Fibroblast of lung (primary cell): ENCODE measurements around the gene DOK4. TPM values are rescaled to one million over a fixed set of nuclear protein-coding genes. Genes with fewer than 3 reads are reported as not detected.
A peak's percentile ranks its signal among the peaks of the same experiment; 100 is the strongest.

Source experiments
- DNase-seq, 2 donors: peaks; one replicate each; pipeline versions ENCODE4 v3.0.0 to v3.0.0-alpha.2; 2010; ENCODE audit warnings: low read depth in 2 of 2
- H2AFZ ChIP-seq: 2 replicates; pipeline ENCODE4 v1.5.1; 2012; ENCODE audit warnings: low read length, control low read depth, inconsistent platforms
- H3K27ac ChIP-seq: 2 replicates; pipeline ENCODE4 v1.5.1; 2011; ENCODE audit warnings: low read length, control low read depth; ENCODE audit not compliant: insufficient read depth
- H3K27me3 ChIP-seq: 2 replicates; pipeline ENCODE4 v1.5.1; 2011; ENCODE audit warnings: mild to moderate bottlenecking, low read length; ENCODE audit not compliant: control insufficient read depth, insufficient read depth
- H3K36me3 ChIP-seq: 2 replicates; pipeline ENCODE4 v1.5.1; 2011; ENCODE audit warnings: low read length; ENCODE audit not compliant: control insufficient read depth, insufficient read depth
- H3K4me1 ChIP-seq: 2 replicates; pipeline ENCODE4 v1.5.1; 2011; ENCODE audit warnings: low read length; ENCODE audit not compliant: control insufficient read depth, insufficient read depth; ENCODE audit errors: extremely low read depth
- H3K4me2 ChIP-seq: 2 replicates; pipeline ENCODE4 v1.5.1; 2011; ENCODE audit warnings: low read length, control low read depth; ENCODE audit not compliant: insufficient read depth; ENCODE audit errors: extremely low read depth
- H3K4me3 ChIP-seq, 4 experiments: fragments of 200-600 bp in 1 of 4; sonication (generic) in 1 of 4; replicated peaks in 1 of 4; 2 replicates each; pipeline ENCODE4 v1.5.1; 2011 to 2016; ENCODE audit warnings: low read length in 4 of 4, low read depth in 3 of 4, mild to moderate bottlenecking in 3 of 4, control low read depth in 2 of 4, inconsistent platforms in 1 of 4, mixed read lengths in 1 of 4; ENCODE audit not compliant: insufficient read depth in 1 of 4; ENCODE audit errors: control extremely low read depth in 1 of 4
- H3K79me2 ChIP-seq: 2 replicates; pipeline ENCODE4 v1.5.1; 2012; ENCODE audit warnings: mild to moderate bottlenecking, low read length, inconsistent platforms; ENCODE audit not compliant: control insufficient read depth, insufficient read depth
- H3K9ac ChIP-seq: 2 replicates; pipeline ENCODE4 v1.5.1; 2011; ENCODE audit warnings: mild to moderate bottlenecking, low read length, control low read depth; ENCODE audit not compliant: insufficient read depth
- H3K9me3 ChIP-seq: 2 replicates; pipeline ENCODE4 v1.5.1; 2012; ENCODE audit warnings: low read depth, low read length; ENCODE audit not compliant: control insufficient read depth, insufficient read depth
- H4K20me1 ChIP-seq: 2 replicates; pipeline ENCODE4 v1.5.1; 2011; ENCODE audit warnings: low read length; ENCODE audit not compliant: control insufficient read depth, insufficient read depth; ENCODE audit errors: extremely low read depth
- EZH2 ChIP-seq: IDR thresholded peaks from 2 replicates; pipeline ENCODE4 v1.5.1; 2012; ENCODE audit warnings: low read length, control low read depth, mild to moderate bottlenecking; ENCODE audit errors: missing control alignments
- polyA plus RNA-seq, 2 donors: library from polyadenylated mRNA; depleted of rRNA in 1 of 2; stranded (reverse) in 1 of 2; unstranded in 1 of 2; fragments of >200 nt; gene quantifications; 2 replicates each; pipeline ENCODE4 v1.2.1, GENCODE V29; 2011 to 2012; ENCODE audit warnings: missing spikeins in 1 of 2
- total RNA-seq: library from RNA; depleted of rRNA; stranded (reverse); fragments of >200 nt; gene quantifications from 2 replicates; pipeline ENCODE4 v1.2.1, GENCODE V29; 2014
- TF ChIP-seq, protein P1 (sequence below), 2 donors: IDR thresholded peaks in 1 of 2; conservative IDR thresholded peaks in 1 of 2; 1 replicate in 1 of 2; 2 replicates in 1 of 2; pipeline ENCODE4 v1.5.1; 2011 to 2012; ENCODE audit warnings: low read length in 2 of 2, control low read depth in 1 of 2, inconsistent platforms in 1 of 2, low read depth in 1 of 2, mild to moderate bottlenecking in 1 of 2

The DOK4 gene
- total and polyA plus RNA-seq, 2 donors (not counting 1 experiment from before 2014, with no cell fraction given), result 12.6 to 15.0 TPM

DNA sequence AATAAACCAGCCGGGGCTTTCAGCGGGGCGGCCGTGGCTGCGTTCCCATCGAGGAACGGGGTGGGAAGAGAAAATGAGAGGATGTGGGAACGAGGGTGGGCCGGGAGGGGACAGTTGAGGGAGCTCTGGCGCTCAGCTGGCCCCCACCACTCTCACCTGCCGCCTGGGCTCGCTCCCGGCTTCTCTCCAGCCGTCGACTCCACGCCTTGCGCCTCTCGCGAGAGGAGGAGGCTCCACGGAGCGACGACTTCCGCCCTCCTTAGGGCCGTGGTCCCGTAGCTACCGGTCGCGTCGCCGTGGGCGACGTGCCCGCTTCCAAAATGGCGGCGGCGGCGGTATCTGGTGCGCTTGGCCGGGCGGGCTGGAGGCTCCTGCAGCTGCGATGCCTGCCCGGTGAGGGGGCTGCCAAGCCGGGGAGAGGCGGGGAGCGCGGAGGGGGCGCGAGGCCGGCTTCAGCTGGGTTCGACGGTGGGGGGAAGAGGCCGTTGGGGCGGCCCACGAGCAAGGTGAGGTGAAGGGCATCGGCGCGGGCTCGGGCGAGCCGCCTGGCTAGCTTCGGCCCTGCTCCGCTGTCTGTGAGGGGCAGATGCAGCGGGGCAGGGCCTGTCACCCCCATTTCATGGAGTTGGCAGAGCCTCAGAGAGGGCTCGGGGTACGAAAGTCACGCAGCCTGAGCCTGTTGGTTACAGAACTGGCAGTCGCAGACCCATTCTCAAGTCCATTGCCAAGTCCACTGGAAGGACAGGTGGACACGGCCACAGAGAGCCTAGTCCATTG, 38.9 kb downstream of the DOK4 start, which contains the start of the genes CIAPIN1 and COQ9:
Gene CIAPIN1 (minus strand): TSS at position 200 of the 777 bp plus-strand sequence. CDS start 6,457 bp downstream, outside the sequence.
Gene COQ9 (plus strand): TSS at position 294 of the 777 bp plus-strand sequence. CDS start 27 bp downstream, at position 321.
- peak within 1 kb of the TSS; percentile 91 to 96 (median 94) for H3K4me3 ChIP-seq
- H3K9ac ChIP-seq, result peak within 1 kb of the TSS; percentile 91
- peaks cover 3% of the 10 kb centered on the region for H3K36me3 ChIP-seq
- H3K9me3 ChIP-seq, result no peaks in the 10 kb centered on the region
- H3K4me1 ChIP-seq, result no peaks in the 10 kb centered on the region
- peak; percentile 89 to 91 for DNase-seq
- peak within 1 kb of the TSS; percentile 96 for H3K4me2 ChIP-seq
- H2AFZ ChIP-seq, result peak within 1 kb of the TSS; percentile 94
- H3K27ac ChIP-seq, result peak within 1 kb of the TSS; percentile 77
- no peak for TF ChIP-seq EZH2
- TF ChIP-seq, protein P1, sequence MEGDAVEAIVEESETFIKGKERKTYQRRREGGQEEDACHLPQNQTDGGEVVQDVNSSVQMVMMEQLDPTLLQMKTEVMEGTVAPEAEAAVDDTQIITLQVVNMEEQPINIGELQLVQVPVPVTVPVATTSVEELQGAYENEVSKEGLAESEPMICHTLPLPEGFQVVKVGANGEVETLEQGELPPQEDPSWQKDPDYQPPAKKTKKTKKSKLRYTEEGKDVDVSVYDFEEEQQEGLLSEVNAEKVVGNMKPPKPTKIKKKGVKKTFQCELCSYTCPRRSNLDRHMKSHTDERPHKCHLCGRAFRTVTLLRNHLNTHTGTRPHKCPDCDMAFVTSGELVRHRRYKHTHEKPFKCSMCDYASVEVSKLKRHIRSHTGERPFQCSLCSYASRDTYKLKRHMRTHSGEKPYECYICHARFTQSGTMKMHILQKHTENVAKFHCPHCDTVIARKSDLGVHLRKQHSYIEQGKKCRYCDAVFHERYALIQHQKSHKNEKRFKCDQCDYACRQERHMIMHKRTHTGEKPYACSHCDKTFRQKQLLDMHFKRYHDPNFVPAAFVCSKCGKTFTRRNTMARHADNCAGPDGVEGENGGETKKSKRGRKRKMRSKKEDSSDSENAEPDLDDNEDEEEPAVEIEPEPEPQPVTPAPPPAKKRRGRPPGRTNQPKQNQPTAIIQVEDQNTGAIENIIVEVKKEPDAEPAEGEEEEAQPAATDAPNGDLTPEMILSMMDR (conservative IDR thresholded peaks at IDR 0.05 in 1 of 2, IDR thresholded peaks at IDR 0.05 in 1 of 2; ENCODE audit: low read depth in 1 of 2, low read length in 2 of 2), result no peak
- peaks cover 44% of the 10 kb centered on the region for H3K79me2 ChIP-seq
- H3K27me3 ChIP-seq, result no peaks in the 10 kb centered on the region
- no peaks in the 10 kb centered on the region for H4K20me1 ChIP-seq

DNA sequence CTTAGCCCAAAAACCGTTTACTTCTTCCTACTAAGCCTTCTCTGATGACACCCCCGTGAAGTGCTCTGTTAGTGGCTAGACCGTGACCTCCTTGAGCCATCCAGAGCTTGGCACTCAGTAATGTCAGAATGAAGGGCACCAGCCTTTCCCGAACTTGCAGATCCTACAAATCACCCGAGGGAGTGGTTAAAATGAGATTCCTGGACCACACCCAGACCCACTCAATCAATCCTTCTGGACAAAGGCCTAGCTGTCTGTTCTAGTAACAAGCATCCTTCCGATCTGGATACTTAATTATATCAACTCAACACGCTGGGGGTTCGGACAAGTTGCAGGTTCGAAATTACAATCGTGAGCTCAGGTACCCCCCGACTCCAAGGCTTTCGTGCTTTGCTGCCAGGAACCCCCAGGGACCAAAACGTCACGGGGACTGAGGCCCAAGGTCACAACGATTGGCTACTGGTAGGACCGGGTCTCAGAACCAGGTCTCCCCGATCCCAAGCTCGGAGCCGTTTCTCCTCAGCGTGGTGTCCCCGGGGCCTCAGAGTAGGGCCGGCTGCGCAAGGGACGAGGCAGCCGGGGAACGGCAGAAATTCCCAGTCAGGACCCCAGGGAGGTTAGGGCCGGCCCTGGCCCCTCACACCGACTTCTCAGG, 39.6 kb downstream of the DOK4 start:
- H3K36me3 ChIP-seq, result no peaks in the 10 kb centered on the region
- DNase-seq, result peak; percentile 20 to 23

DNA sequence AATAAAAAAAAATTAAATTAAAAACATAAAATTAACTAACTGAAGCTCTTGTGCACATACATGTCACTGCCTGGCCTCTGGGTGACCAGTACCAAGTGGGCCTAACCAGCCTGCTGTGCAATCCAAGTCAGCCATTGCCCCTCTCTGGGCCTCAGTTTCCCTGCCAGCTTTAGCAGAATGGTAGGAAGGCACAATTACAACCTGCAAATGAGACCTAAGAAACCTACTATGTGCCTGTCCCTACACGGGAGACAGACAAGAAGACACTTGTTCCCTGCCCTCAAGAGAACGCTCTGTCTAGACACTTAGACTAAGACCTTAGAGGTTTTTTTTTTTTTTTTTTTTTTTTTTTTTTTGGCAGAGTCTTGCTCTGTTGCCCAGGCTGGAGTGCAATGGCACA, 40.8 kb downstream of the DOK4 start:
- no peak overlapping the region for H3K4me2 ChIP-seq
- no peaks in the 10 kb centered on the region for H3K4me1 ChIP-seq
- TF ChIP-seq, protein P1 (conservative IDR thresholded peaks at IDR 0.05 in 1 of 2, IDR thresholded peaks at IDR 0.05 in 1 of 2; ENCODE audit: low read depth in 1 of 2, low read length in 2 of 2), result no peak
- TF ChIP-seq EZH2, result no peak
- H3K27me3 ChIP-seq, result no peaks in the 10 kb centered on the region
- no peaks in the 10 kb centered on the region for H3K9me3 ChIP-seq
- no peak overlapping the region for H3K27ac ChIP-seq
- no peak overlapping the region for H3K4me3 ChIP-seq
- no peak overlapping the region for H3K9ac ChIP-seq
- H2AFZ ChIP-seq, result no peak overlapping the region
- DNase-seq, result no peak
- H3K36me3 ChIP-seq, result no peaks in the 10 kb centered on the region
- peaks cover 49% of the 10 kb centered on the region for H3K79me2 ChIP-seq
- H4K20me1 ChIP-seq, result no peaks in the 10 kb centered on the region

More for the DNA sequence above, 39.6 kb downstream of the DOK4 start:
- Histone ChIP-seq H3K27ac (peak overlapping the region; percentile 77), H3K9ac (peak overlapping the region; percentile 91), H3K4me1 (no peaks in the 10 kb centered on the region), H2AFZ (peak overlapping the region; percentile 49), H3K9me3 (no peaks in the 10 kb centered on the region), H3K4me2 (peak overlapping the region; percentile 89), H3K79me2 (peaks cover 46% of the 10 kb centered on the region), H3K27me3 (no peaks in the 10 kb centered on the region), H4K20me1 (no peaks in the 10 kb centered on the region), H3K4me3 (peak overlapping the region; percentile 69 to 95 (median 92))
- no peak for TF ChIP-seq EZH2
- TF ChIP-seq, protein P1 (conservative IDR thresholded peaks at IDR 0.05 in 1 of 2, IDR thresholded peaks at IDR 0.05 in 1 of 2; ENCODE audit: low read depth in 1 of 2, low read length in 2 of 2), result no peak
